Liver (tissue), 9 donors: ENCODE data around the gene FTCD. TPM values are rescaled to one million over a fixed set of nuclear protein-coding genes. Genes with fewer than 3 reads are reported as not detected.
"Not testable (repeated sequence)": the region's sequence is repeated elsewhere in the genome, so short reads cannot be mapped to it uniquely, and the experiment has no call there.

Experiments
- DNase-seq: peaks from one replicate; pipeline ENCODE4 v3.0.0-alpha.2; 2017; ENCODE audit warnings: low spot score
- H3K27ac ChIP-seq, 2 donors: one replicate each; pipeline ENCODE4 v1.7.0; 2013; ENCODE audit warnings: inconsistent platforms in 2 of 2, low read length in 2 of 2, control low read depth in 1 of 2, low read depth in 1 of 2, mild to moderate bottlenecking in 1 of 2
- H3K27me3 ChIP-seq, 4 donors: one replicate each; pipeline versions ENCODE4 v1.6.1 to v1.7.0; 2013; ENCODE audit warnings: low read length in 3 of 4, inconsistent platforms in 1 of 4, mild to moderate bottlenecking in 1 of 4, moderate library complexity in 1 of 4; ENCODE audit not compliant: control insufficient read depth in 4 of 4, insufficient read depth in 4 of 4
- H3K36me3 ChIP-seq, 4 donors: one replicate each; pipeline versions ENCODE4 v1.6.1 to v1.7.0; 2013; ENCODE audit warnings: low read length in 3 of 4, mild to moderate bottlenecking in 3 of 4, low read depth in 1 of 4, moderate library complexity in 1 of 4; ENCODE audit not compliant: control insufficient read depth in 4 of 4, insufficient read depth in 3 of 4
- H3K4me1 ChIP-seq, 4 donors: one replicate each; pipeline versions ENCODE4 v1.6.1 to v1.7.0; 2013; ENCODE audit warnings: low read length in 3 of 4, mild to moderate bottlenecking in 3 of 4, moderate library complexity in 1 of 4; ENCODE audit not compliant: control insufficient read depth in 4 of 4, insufficient read depth in 4 of 4
- H3K4me3 ChIP-seq, 3 donors: one replicate each; pipeline versions ENCODE4 v1.6.1 to v1.7.0; 2013; ENCODE audit warnings: low read length in 3 of 3, control low read depth in 1 of 3, low read depth in 1 of 3, mild to moderate bottlenecking in 1 of 3
- H3K9ac ChIP-seq, 2 donors: one replicate each; pipeline ENCODE4 v1.7.0; 2013; ENCODE audit warnings: low read length in 2 of 2, mild to moderate bottlenecking in 2 of 2, moderate library complexity in 2 of 2, control low read depth in 1 of 2, low read depth in 1 of 2
- H3K9me3 ChIP-seq, 4 donors: one replicate each; pipeline versions ENCODE4 v1.6.1 to v1.7.0; 2013; ENCODE audit warnings: low read length in 3 of 4; ENCODE audit not compliant: control insufficient read depth in 4 of 4
- EGR1 ChIP-seq, 2 donors: IDR thresholded peaks; 2 replicates each; pipeline ENCODE4 v1.6.1; 2016 to 2018; ENCODE audit warnings: antibody characterized with exemption in 2 of 2, low read depth in 2 of 2
- FOXA1 ChIP-seq: IDR thresholded peaks from 2 replicates; pipeline ENCODE4 v1.6.1; 2016; ENCODE audit warnings: antibody characterized with exemption
- GABPA ChIP-seq, 2 donors: IDR thresholded peaks in 1 of 2; conservative IDR thresholded peaks in 1 of 2; 2 replicates each; pipeline ENCODE4 v1.6.1; 2016; ENCODE audit warnings: antibody characterized with exemption in 2 of 2, mild to moderate bottlenecking in 1 of 2, moderate library complexity in 1 of 2
- HNF4A ChIP-seq, 2 donors: conservative IDR thresholded peaks; 2 replicates each; pipeline ENCODE4 v1.6.1; 2016; ENCODE audit warnings: antibody characterized with exemption in 2 of 2, mild to moderate bottlenecking in 2 of 2
- JUND ChIP-seq, 2 donors: IDR thresholded peaks; 2 replicates each; pipeline ENCODE4 v1.6.1; 2016; ENCODE audit warnings: antibody characterized with exemption in 2 of 2
- NR2F2 ChIP-seq: IDR thresholded peaks from 2 replicates; pipeline ENCODE4 v1.6.1; 2016; ENCODE audit warnings: antibody characterized with exemption
- RAD21 ChIP-seq, 2 donors: IDR thresholded peaks; 2 replicates each; pipeline ENCODE4 v1.6.1; 2016; ENCODE audit warnings: antibody characterized with exemption in 2 of 2, mild to moderate bottlenecking in 2 of 2
- SP1 ChIP-seq: IDR thresholded peaks from 2 replicates; pipeline ENCODE4 v1.6.1; 2018; ENCODE audit warnings: antibody characterized with exemption, mild to moderate bottlenecking
- TAF1 ChIP-seq: conservative IDR thresholded peaks from 2 replicates; pipeline ENCODE4 v1.6.1; 2016; ENCODE audit warnings: antibody characterized with exemption, mild to moderate bottlenecking
- YY1 ChIP-seq: IDR thresholded peaks from 2 replicates; pipeline ENCODE4 v1.6.1; 2016; ENCODE audit warnings: antibody characterized with exemption, mild to moderate bottlenecking
- WGBS: extraction: QIAGEN DNeasy Blood & Tissue Kit; methylation state at CpG from one replicate; pipeline ENCODE4 v1.1.7; 2013; 5-methylcytosine and 5-hydroxymethylcytosine counted together
- polyA plus RNA-seq, 2 donors: library from polyadenylated mRNA; stranded (reverse) in 1 of 2; unstranded in 1 of 2; fragments of 200-250 nt in 1 of 2; fragments of >200 nt in 1 of 2; fragmentation: Nextera tagmentation in 1 of 2; extraction: Ambion mirVana in 1 of 2; gene quantifications; one replicate each; pipeline versions ENCODE4 v1.2.1 to v1.2.3, GENCODE V29; 2013 to 2015
- total RNA-seq, 2 donors: library from RNA; depleted of rRNA; stranded (reverse); fragments of >200 nt; gene quantifications; one replicate each; pipeline ENCODE4 v1.2.3, GENCODE V29; 2014
- TF ChIP-seq, protein P1 (sequence below): IDR thresholded peaks from 2 replicates; pipeline ENCODE4 v1.6.1; 2016; ENCODE audit warnings: antibody characterized with exemption
- TF ChIP-seq, protein P2 (sequence below): IDR thresholded peaks from 2 replicates; pipeline ENCODE4 v1.6.1; 2016; ENCODE audit warnings: antibody characterized with exemption
- TF ChIP-seq, protein P3 (sequence below): fragments of 150-350 bp; IDR thresholded peaks from 2 replicates; pipeline ENCODE4 v1.5.1; 2017; ENCODE audit warnings: improper control_type of control experiment, low read depth, low read length; ENCODE audit not compliant: missing input control
- TF ChIP-seq, protein P4 (sequence below): IDR thresholded peaks from 2 replicates; pipeline ENCODE4 v1.6.1; 2016; ENCODE audit warnings: antibody characterized with exemption, mild to moderate bottlenecking
- donor health status: healthy.
- donor health status: healthy.
- donor health status: healthy.
- donor health status: healthy.
- donor health status: healthy.

The FTCD gene
- total and polyA plus RNA-seq, 4 donors, result 130 to 182 (median 173) TPM

DNA sequence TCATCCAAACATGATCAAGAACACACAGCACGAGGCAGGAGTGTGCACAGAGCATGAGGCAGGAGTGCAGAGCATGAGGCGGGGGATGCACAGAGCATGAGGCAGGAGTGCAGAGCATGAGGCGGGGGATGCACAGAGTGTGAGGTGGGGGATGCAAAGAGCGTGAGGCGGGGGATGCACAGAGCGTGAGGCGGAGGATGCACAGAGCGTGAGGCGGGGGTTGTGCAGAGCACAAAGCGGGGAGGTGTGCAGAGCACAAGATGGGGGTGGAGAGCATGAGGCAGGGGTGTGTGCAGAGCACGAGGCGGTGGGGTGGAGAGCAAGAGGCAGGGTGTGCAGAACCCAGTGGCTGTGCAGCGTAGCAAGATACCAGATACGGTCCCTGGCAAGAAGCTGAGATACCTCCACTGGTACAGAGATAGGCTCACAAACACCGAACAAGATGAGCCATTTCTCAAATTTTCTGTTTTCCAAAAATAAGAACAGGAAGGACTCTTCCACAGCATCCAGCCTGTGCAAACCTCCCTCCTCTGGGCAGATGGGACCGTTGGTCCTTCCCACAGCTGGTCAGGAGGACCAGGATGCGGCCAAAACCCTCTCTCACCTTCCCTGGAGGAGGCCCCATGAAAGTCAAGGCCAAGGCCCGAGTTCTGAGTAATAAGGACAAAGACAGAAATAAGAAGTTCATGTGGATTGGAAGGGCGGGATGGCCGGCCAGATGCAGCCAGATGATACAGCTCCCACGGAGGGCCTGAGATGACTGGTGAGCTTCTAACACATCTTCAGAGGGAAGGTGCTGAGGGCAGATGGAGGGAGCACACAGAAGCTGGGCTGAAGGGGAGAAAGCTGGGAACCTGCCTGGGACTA, 16.9 kb upstream of the FTCD start:
- 92% methylated on average over 21 of the region's 21 CpGs for WGBS
- Histone ChIP-seq H3K9me3 (peaks cover 0 to 2% (median 0%) of the 10 kb centered on the region in 4 donors), H3K36me3 (no peaks in the 10 kb centered on the region), H3K4me1 (no peaks in the 10 kb centered on the region), H3K9ac (no peak overlapping the region), H3K4me3 (no peak overlapping the region), H3K27me3 (no peaks in the 10 kb centered on the region), H3K27ac (no peak overlapping the region)
- DNase-seq, result peak; percentile 17
- TF ChIP-seq FOXA1, result no peak
- TF ChIP-seq TAF1, result no peak
- no peak for TF ChIP-seq RAD21 (IDR thresholded peaks at IDR 0.05)
- TF ChIP-seq, protein P1, sequence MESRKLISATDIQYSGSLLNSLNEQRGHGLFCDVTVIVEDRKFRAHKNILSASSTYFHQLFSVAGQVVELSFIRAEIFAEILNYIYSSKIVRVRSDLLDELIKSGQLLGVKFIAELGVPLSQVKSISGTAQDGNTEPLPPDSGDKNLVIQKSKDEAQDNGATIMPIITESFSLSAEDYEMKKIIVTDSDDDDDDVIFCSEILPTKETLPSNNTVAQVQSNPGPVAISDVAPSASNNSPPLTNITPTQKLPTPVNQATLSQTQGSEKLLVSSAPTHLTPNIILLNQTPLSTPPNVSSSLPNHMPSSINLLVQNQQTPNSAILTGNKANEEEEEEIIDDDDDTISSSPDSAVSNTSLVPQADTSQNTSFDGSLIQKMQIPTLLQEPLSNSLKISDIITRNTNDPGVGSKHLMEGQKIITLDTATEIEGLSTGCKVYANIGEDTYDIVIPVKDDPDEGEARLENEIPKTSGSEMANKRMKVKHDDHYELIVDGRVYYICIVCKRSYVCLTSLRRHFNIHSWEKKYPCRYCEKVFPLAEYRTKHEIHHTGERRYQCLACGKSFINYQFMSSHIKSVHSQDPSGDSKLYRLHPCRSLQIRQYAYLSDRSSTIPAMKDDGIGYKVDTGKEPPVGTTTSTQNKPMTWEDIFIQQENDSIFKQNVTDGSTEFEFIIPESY, result no peak
- no peak for TF ChIP-seq YY1

DNA sequence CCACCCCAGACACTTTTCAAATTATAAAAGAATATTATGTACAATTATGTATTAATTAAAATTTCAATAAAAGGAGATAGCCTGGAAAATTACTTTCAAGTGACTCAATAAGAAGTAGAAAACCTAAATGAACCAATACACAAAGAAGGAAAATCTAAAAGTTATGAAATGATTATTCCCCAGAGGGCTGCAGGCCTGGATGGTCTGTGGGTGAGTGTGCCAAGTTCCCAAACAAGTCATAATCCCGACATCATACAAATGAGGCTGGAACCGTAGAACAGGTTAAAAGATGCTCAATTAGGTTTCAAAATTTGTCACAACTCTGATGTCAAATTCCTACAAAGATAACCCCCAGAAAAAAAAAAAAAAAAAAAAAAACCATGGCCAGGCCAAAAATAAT, 16.2 kb upstream of the FTCD start:
- no peak for TF ChIP-seq TAF1
- TF ChIP-seq, protein P2, sequence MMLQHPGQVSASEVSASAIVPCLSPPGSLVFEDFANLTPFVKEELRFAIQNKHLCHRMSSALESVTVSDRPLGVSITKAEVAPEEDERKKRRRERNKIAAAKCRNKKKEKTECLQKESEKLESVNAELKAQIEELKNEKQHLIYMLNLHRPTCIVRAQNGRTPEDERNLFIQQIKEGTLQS, result no peak
- TF ChIP-seq, protein P3, sequence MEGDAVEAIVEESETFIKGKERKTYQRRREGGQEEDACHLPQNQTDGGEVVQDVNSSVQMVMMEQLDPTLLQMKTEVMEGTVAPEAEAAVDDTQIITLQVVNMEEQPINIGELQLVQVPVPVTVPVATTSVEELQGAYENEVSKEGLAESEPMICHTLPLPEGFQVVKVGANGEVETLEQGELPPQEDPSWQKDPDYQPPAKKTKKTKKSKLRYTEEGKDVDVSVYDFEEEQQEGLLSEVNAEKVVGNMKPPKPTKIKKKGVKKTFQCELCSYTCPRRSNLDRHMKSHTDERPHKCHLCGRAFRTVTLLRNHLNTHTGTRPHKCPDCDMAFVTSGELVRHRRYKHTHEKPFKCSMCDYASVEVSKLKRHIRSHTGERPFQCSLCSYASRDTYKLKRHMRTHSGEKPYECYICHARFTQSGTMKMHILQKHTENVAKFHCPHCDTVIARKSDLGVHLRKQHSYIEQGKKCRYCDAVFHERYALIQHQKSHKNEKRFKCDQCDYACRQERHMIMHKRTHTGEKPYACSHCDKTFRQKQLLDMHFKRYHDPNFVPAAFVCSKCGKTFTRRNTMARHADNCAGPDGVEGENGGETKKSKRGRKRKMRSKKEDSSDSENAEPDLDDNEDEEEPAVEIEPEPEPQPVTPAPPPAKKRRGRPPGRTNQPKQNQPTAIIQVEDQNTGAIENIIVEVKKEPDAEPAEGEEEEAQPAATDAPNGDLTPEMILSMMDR, result no peak
- no peak for TF ChIP-seq GABPA (IDR thresholded peaks at IDR 0.05 in 1 of 2, conservative IDR thresholded peaks at IDR 0.05 in 1 of 2)
- no peak for TF ChIP-seq HNF4A (conservative IDR thresholded peaks at IDR 0.05)
- TF ChIP-seq RAD21 (IDR thresholded peaks at IDR 0.05), result no peak
- TF ChIP-seq NR2F2, result no peak
- TF ChIP-seq, protein P1, result no peak
- TF ChIP-seq FOXA1, result no peak
- no peak for TF ChIP-seq SP1
- TF ChIP-seq, protein P4, sequence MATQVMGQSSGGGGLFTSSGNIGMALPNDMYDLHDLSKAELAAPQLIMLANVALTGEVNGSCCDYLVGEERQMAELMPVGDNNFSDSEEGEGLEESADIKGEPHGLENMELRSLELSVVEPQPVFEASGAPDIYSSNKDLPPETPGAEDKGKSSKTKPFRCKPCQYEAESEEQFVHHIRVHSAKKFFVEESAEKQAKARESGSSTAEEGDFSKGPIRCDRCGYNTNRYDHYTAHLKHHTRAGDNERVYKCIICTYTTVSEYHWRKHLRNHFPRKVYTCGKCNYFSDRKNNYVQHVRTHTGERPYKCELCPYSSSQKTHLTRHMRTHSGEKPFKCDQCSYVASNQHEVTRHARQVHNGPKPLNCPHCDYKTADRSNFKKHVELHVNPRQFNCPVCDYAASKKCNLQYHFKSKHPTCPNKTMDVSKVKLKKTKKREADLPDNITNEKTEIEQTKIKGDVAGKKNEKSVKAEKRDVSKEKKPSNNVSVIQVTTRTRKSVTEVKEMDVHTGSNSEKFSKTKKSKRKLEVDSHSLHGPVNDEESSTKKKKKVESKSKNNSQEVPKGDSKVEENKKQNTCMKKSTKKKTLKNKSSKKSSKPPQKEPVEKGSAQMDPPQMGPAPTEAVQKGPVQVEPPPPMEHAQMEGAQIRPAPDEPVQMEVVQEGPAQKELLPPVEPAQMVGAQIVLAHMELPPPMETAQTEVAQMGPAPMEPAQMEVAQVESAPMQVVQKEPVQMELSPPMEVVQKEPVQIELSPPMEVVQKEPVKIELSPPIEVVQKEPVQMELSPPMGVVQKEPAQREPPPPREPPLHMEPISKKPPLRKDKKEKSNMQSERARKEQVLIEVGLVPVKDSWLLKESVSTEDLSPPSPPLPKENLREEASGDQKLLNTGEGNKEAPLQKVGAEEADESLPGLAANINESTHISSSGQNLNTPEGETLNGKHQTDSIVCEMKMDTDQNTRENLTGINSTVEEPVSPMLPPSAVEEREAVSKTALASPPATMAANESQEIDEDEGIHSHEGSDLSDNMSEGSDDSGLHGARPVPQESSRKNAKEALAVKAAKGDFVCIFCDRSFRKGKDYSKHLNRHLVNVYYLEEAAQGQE, result no peak
- no peak for TF ChIP-seq JUND (IDR thresholded peaks at IDR 0.05)
- no peak for TF ChIP-seq EGR1 (IDR thresholded peaks at IDR 0.05; ENCODE audit: low read depth in 2 of 2)

DNA sequence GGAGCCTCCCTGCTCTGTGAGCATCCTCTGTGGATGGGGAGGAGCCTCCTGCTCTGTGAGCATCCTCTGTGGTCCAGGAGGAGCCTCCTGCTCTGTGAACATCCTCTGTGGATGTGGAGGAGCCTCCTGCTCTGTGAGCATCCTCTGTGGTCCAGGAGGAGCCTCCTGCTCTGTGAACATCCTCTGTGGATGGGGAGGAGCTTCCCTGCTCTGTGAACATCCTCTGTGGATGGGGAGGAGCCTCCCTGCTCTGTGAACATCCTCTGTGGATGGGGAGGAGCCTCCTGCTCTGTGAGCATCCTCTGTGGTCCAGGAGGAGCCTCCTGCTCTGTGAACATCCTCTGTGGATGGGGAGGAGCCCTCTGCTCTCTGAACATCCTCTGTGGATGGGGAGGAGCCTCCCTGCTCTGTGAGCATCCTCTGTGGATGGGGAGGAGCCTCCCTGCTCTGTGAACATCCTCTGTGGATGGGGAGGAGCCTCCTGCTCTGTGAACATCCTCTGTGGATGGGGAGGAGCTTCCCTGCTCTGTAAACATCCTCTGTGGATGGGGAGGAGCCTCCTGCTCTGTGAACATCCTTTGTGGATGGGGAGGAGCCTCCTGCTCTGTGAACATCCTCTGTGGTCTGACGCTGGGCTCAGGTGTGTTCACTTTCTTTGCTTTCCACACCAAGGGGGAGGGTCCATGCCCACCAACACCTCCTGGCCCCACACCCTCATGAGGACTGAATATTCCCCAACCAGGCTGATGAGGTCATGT, 15.2 kb upstream of the FTCD start:
- H3K9me3 ChIP-seq, H3K4me1 ChIP-seq, H3K27ac ChIP-seq, H3K4me3 ChIP-seq, H3K36me3 ChIP-seq, H3K9ac ChIP-seq, DNase-seq, H3K27me3 ChIP-seq: not testable (repeated sequence)
- WGBS, result 76% methylated on average over 1 of the region's 1 CpG

More for the DNA sequence above, 16.2 kb upstream of the FTCD start:
- Histone ChIP-seq H3K9ac (no peak overlapping the region), H3K27ac (no peak overlapping the region), H3K36me3 (no peaks in the 10 kb centered on the region), H3K4me1 (no peaks in the 10 kb centered on the region), H3K9me3 (peaks cover 0 to 2% (median 0%) of the 10 kb centered on the region in 4 donors), H3K4me3 (no peak overlapping the region), H3K27me3 (no peaks in the 10 kb centered on the region)
- 82% methylated on average over 2 of the region's 2 CpGs for WGBS
- DNase-seq, result no peak
